Measurements from ENCODE around the gene NAA11. TPM values are rescaled to one million over a fixed set of nuclear protein-coding genes. Genes with fewer than 3 reads are reported as not detected.

The NAA11 gene
- total RNA-seq, 1 experiment from 2014 or later = 7.1 TPM

Other genes starting within 250 kb of the NAA11 start
- gene GK2, start 82.2 kb upstream of the NAA11 start, total RNA-seq (2014; rRNA removed; shearing (Covaris generic)) = not detected in 2 replicates